ENCODE results near the gene SHTN1.

DNA sequence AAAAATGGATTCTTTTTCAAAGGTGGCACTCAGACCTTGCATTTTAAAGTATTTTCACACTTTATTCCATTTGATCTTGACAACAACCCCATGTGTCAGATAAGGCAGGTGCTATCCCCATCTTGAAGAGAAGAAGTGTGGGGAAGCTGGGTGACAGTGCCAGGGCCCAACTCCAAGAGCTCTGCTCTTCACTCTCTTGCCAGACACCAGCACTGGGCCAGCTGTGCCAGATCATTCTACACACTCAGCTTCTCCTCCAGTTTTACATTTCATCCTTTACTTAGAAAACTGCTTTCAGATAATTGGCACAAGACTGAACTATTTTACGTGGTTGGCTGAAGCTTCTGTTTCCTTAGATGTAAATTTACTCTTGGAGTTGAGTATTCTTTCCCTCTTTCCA is 91.3 kb downstream of the SHTN1 start:
- TF ChIP-seq, protein P1, sequence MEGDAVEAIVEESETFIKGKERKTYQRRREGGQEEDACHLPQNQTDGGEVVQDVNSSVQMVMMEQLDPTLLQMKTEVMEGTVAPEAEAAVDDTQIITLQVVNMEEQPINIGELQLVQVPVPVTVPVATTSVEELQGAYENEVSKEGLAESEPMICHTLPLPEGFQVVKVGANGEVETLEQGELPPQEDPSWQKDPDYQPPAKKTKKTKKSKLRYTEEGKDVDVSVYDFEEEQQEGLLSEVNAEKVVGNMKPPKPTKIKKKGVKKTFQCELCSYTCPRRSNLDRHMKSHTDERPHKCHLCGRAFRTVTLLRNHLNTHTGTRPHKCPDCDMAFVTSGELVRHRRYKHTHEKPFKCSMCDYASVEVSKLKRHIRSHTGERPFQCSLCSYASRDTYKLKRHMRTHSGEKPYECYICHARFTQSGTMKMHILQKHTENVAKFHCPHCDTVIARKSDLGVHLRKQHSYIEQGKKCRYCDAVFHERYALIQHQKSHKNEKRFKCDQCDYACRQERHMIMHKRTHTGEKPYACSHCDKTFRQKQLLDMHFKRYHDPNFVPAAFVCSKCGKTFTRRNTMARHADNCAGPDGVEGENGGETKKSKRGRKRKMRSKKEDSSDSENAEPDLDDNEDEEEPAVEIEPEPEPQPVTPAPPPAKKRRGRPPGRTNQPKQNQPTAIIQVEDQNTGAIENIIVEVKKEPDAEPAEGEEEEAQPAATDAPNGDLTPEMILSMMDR (conservative IDR thresholded peaks at IDR 0.05; ENCODE audit: low read length) = no peak
- no peak for TF ChIP-seq EZH2phosphoT487 (IDR thresholded peaks at IDR 0.05; ENCODE audit: borderline replicate concordance)
